Keratinocyte (primary cell): ENCODE data around the gene ETV5.

ENCODE experiments used
- CTCF ChIP-seq, 3 experiments: IDR thresholded peaks in 1 of 3; conservative IDR thresholded peaks in 1 of 3; optimal IDR thresholded peaks in 1 of 3; 2 replicates in 2 of 3; 3 replicates in 1 of 3; pipeline versions ENCODE3 to v1.5.1; 2011; ENCODE audit warnings: low read length in 3 of 3, mild to moderate bottlenecking in 3 of 3, moderate library complexity in 2 of 3, control low read depth in 1 of 3, inconsistent platforms in 1 of 3; ENCODE audit not compliant: insufficient read depth in 2 of 3; ENCODE audit errors: extremely low read depth in 1 of 3
- EZH2 ChIP-seq: IDR thresholded peaks from one replicate; pipeline ENCODE4 v1.6.1; 2012; ENCODE audit warnings: inconsistent platforms, mild to moderate bottlenecking, low read length, moderate library complexity

- TF ChIP-seq CTCF (optimal IDR thresholded peaks at IDR 0.05 in 1 of 3, IDR thresholded peaks at IDR 0.05 in 1 of 3, conservative IDR thresholded peaks at IDR 0.05 in 1 of 3; ENCODE audit: extremely low read depth in 1 of 3, insufficient read depth in 2 of 3, low read length in 3 of 3) (no peak), EZH2 (no peak)
These were observed 14.6 kb downstream of the ETV5 start for GRCh38 chr3:186094271-186094670.
